Measurements from ENCODE around the gene SMG6. TPM values are rescaled to one million over a fixed set of nuclear protein-coding genes. Genes with fewer than 3 reads are reported as not detected.

SMG6 gene
- total and polyA plus RNA-seq, 2 of the 4 experiments (the other 2 are of a cell fraction) = 16.3 to 30.3 TPM

- TF ChIP-seq MAZ (IDR thresholded peaks at IDR 0.05; ENCODE audit: borderline replicate concordance, low read depth, low read length) (peak; percentile 63; the same call in 1 of the 2 replicates), RCOR1 (IDR thresholded peaks at IDR 0.05; ENCODE audit: insufficient replicate concordance, low read length) (peak; percentile 13)
These were observed 231.9 kb downstream of the SMG6 start (continued) for GRCh38 chr17:2071455-2072281.

GRCh38 chr17:2071024-2071385 is 232.6 kb downstream of the SMG6 start:
- DNase-seq (no peak), ATAC-seq (ENCODE audit: low read depth) (no peak)
- H2AFZ ChIP-seq (replicated peaks; ENCODE audit: low read length, poor library complexity) = peak overlapping the region; percentile 87
- in situ Hi-C loops (cut with MboI; ENCODE audit: low sequenced_read_pairs) = no loop called here
- H2AK9ac ChIP-seq (replicated peaks; ENCODE audit: low read depth, low read length, poor library complexity) = peak overlapping the region; percentile 98
- H3K9ac ChIP-seq (ENCODE audit: low read depth, low read length) = peak overlapping the region; percentile 45
- peak overlapping the region; percentile 90 to 99 for H4K8ac ChIP-seq (ENCODE audit: low read depth in 2 of 2, low read length in 2 of 2)
- POLR2A ChIA-PET (ENCODE audit: unreplicated experiment) = no interaction called here
- dilution Hi-C loops (cut with HindIII; ENCODE audit: low sequenced_read_pairs, unreplicated experiment) = no loop called here
- no peaks in the 10 kb centered on the region for H3K9me3 ChIP-seq (ENCODE audit: control insufficient read depth, insufficient read depth, low read length)
- H4K5ac ChIP-seq (ENCODE audit: low read depth, low read length) = peak overlapping the region; percentile 90
- H3K18ac ChIP-seq (ENCODE audit: low read depth, low read length) = peak overlapping the region; percentile 93
- no peaks in the 10 kb centered on the region for H4K20me1 ChIP-seq (ENCODE audit: insufficient read depth, low read length)
- H2BK20ac ChIP-seq (ENCODE audit: low read depth, low read length) = peak overlapping the region; percentile 97
- peak overlapping the region; percentile 100 for H3K4ac ChIP-seq (ENCODE audit: low read depth, low read length)
- peak overlapping the region; percentile 99 for H3K14ac ChIP-seq (replicated peaks; ENCODE audit: low read depth, low read length)
- BruUV-seq (replicated peaks) = no TSS peak
- WGBS, 2 experiments (ENCODE audit: extremely low coverage in 2 of 2, insufficient read length in 1 of 2) = 100% methylated on average over 1 of the region's 6 CpGs; no CpG with 5 or more reads in 1 of the 2 experiments
- H3K27ac ChIP-seq (ENCODE audit: insufficient read depth, low read length) = peak overlapping the region; percentile 93
- H3K23ac ChIP-seq (ENCODE audit: low read depth, low read length) = peak overlapping the region; percentile 99
- H3K4me3 ChIP-seq (ENCODE audit: insufficient read depth, low read depth, low read length) = no peak overlapping the region
- CTCF ChIA-PET = interaction anchor here (1.3 kb wide), 1 partner anchor 16 kb away, joined by 5 read pairs; the partner anchor contains the start of gene HIC1
- peak overlapping the region; percentile 100 for H4K91ac ChIP-seq (ENCODE audit: insufficient read depth, low read depth, low read length)
- no peak overlapping the region for H3K4me2 ChIP-seq (ENCODE audit: low read depth, low read length)
- intact Hi-C loops (cut with micrococcal nuclease) = no loop called here
- H2AK5ac ChIP-seq (ENCODE audit: low read depth, low read length) = peak overlapping the region; percentile 100
- peak overlapping the region; percentile 99 for H2BK120ac ChIP-seq (ENCODE audit: low read depth, low read length)
- peak overlapping the region; percentile 90 for H3K56ac ChIP-seq (ENCODE audit: extremely low read depth, insufficient read depth, low read length)
- peaks cover 46% of the 10 kb centered on the region for H3K9me1 ChIP-seq (ENCODE audit: insufficient read depth, low read length)
- peak overlapping the region; percentile 94 for H2BK5ac ChIP-seq (ENCODE audit: low read depth, low read length, poor library complexity, severe bottlenecking)
- peak overlapping the region; percentile 100 for H2BK15ac ChIP-seq (ENCODE audit: low read depth, low read length)
- peaks cover 8% of the 10 kb centered on the region for H3K36me3 ChIP-seq (ENCODE audit: control insufficient read depth, insufficient read depth, low read length)
- H3K79me1 ChIP-seq (ENCODE audit: low read depth in 1 of 2, low read length in 2 of 2) = peaks cover 32 to 63% of the 10 kb centered on the region in 2 experiments
- H3K27me3 ChIP-seq (ENCODE audit: control insufficient read depth, insufficient read depth, low read length) = no peaks in the 10 kb centered on the region
- peaks cover 63% of the 10 kb centered on the region for H3K4me1 ChIP-seq (ENCODE audit: control insufficient read depth, insufficient read depth, low read length)
- TF ChIP-seq BHLHE40 (IDR thresholded peaks at IDR 0.05; ENCODE audit: low read depth, low read length) = no peak
- no peak for TF ChIP-seq MXI1 (IDR thresholded peaks at IDR 0.05; ENCODE audit: borderline replicate concordance, low read depth, low read length)
- no peak for TF ChIP-seq RFX5 (IDR thresholded peaks at IDR 0.05; ENCODE audit: low read depth, low read length)
- no peak for TF ChIP-seq CHD1 (IDR thresholded peaks at IDR 0.05; ENCODE audit: low read depth, low read length)
- TF ChIP-seq, protein P1, sequence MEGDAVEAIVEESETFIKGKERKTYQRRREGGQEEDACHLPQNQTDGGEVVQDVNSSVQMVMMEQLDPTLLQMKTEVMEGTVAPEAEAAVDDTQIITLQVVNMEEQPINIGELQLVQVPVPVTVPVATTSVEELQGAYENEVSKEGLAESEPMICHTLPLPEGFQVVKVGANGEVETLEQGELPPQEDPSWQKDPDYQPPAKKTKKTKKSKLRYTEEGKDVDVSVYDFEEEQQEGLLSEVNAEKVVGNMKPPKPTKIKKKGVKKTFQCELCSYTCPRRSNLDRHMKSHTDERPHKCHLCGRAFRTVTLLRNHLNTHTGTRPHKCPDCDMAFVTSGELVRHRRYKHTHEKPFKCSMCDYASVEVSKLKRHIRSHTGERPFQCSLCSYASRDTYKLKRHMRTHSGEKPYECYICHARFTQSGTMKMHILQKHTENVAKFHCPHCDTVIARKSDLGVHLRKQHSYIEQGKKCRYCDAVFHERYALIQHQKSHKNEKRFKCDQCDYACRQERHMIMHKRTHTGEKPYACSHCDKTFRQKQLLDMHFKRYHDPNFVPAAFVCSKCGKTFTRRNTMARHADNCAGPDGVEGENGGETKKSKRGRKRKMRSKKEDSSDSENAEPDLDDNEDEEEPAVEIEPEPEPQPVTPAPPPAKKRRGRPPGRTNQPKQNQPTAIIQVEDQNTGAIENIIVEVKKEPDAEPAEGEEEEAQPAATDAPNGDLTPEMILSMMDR (conservative IDR thresholded peaks at IDR 0.05; ENCODE audit: low read depth, low read length) = no peak
- no peak for TF ChIP-seq RAD21 (IDR thresholded peaks at IDR 0.05; ENCODE audit: low read length)
- TF ChIP-seq FOS (IDR thresholded peaks at IDR 0.05; ENCODE audit: low read depth, low read length) = no peak
- no peak for TF ChIP-seq NFE2L2 (IDR thresholded peaks at IDR 0.05; ENCODE audit: low read depth, low read length)
- no peak for TF ChIP-seq SMC3 (IDR thresholded peaks at IDR 0.05; ENCODE audit: low read depth, low read length)
- no peak for TF ChIP-seq RCOR1 (IDR thresholded peaks at IDR 0.05; ENCODE audit: insufficient replicate concordance, low read length)
- TF ChIP-seq MAFK (IDR thresholded peaks at IDR 0.05; ENCODE audit: low read depth, low read length) = no peak
- TF ChIP-seq MAZ (IDR thresholded peaks at IDR 0.05; ENCODE audit: borderline replicate concordance, low read depth, low read length) = no peak
- no peak for TF ChIP-seq POLR2A (IDR thresholded peaks at IDR 0.05; ENCODE audit: low read depth, low read length)
- no peak for TF ChIP-seq CEBPB (IDR thresholded peaks at IDR 0.05; ENCODE audit: low read depth, low read length)
